ENCODE measurements around the gene UNC13A.

Gene UNC13A

GRCh38 chr19:17726964-17727773 lies 39.0 kb upstream of the UNC13A start:
- CTCF ChIA-PET = no interaction called here
- no peak for TF ChIP-seq ZNF384 (IDR thresholded peaks at IDR 0.05)
- no peak for TF ChIP-seq PKNOX1 (IDR thresholded peaks at IDR 0.05)
- no peak for TF ChIP-seq TARDBP (IDR thresholded peaks at IDR 0.05)
- no peak for TF ChIP-seq L3MBTL2 (conservative IDR thresholded peaks at IDR 0.05)
- no peak for TF ChIP-seq SUZ12 (IDR thresholded peaks at IDR 0.05)
- TF ChIP-seq NFRKB (IDR thresholded peaks at IDR 0.05) = no peak
- no peak for TF ChIP-seq SP1 (IDR thresholded peaks at IDR 0.05)
- no peak for TF ChIP-seq HDGF (IDR thresholded peaks at IDR 0.05; ENCODE audit: borderline replicate concordance)
- DNase-seq (ENCODE audit: extremely low spot score) = no peak
- POLR2A ChIA-PET = no interaction called here

- ChIA-PET POLR2A (no interaction called here), CTCF (interaction anchor here (1.4 kb wide), 1 partner anchor 49 kb away, joined by 3 read pairs; no protein-coding TSS in a partner anchor)
- DNase-seq (ENCODE audit: extremely low spot score) = no peak
- no peak for TF ChIP-seq FOXA1 (IDR thresholded peaks at IDR 0.05)
- no peak for TF ChIP-seq ZNF384 (IDR thresholded peaks at IDR 0.05)
- no peak for TF ChIP-seq PKNOX1 (IDR thresholded peaks at IDR 0.05)
- TF ChIP-seq ARNT (IDR thresholded peaks at IDR 0.05) = no peak
- TF ChIP-seq FOXK2 (IDR thresholded peaks at IDR 0.05) = no peak
- no peak for TF ChIP-seq NFRKB (IDR thresholded peaks at IDR 0.05)
- TF ChIP-seq TARDBP (IDR thresholded peaks at IDR 0.05) = no peak
- no peak for TF ChIP-seq HDGF (IDR thresholded peaks at IDR 0.05; ENCODE audit: borderline replicate concordance)
- no peak for TF ChIP-seq ELF4 (IDR thresholded peaks at IDR 0.05)
- no peak for TF ChIP-seq SUZ12 (IDR thresholded peaks at IDR 0.05)
- TF ChIP-seq SP1 (IDR thresholded peaks at IDR 0.05) = no peak
- TF ChIP-seq BHLHE40 (IDR thresholded peaks at IDR 0.05; ENCODE audit: borderline replicate concordance) = no peak
- TF ChIP-seq CTBP1 (IDR thresholded peaks at IDR 0.05; ENCODE audit: borderline replicate concordance) = no peak
- no peak for TF ChIP-seq LEF1 (IDR thresholded peaks at IDR 0.05; ENCODE audit: borderline replicate concordance)
- no peak for TF ChIP-seq FOXM1 (IDR thresholded peaks at IDR 0.05; ENCODE audit: borderline replicate concordance)
- TF ChIP-seq L3MBTL2 (conservative IDR thresholded peaks at IDR 0.05) = no peak
Observed at GRCh38 chr19:17726136-17726741, 38.1 kb upstream of the UNC13A start.

- ChIA-PET CTCF (interaction anchor here (1.4 to 1.5 kb wide), 2 partner anchors 21 to 49 kb away, joined by 3 to 4 read pairs; no protein-coding TSS in a partner anchor), POLR2A (no interaction called here)
- TF ChIP-seq ARNT (IDR thresholded peaks at IDR 0.05) (no peak), FOXK2 (IDR thresholded peaks at IDR 0.05) (no peak), PKNOX1 (IDR thresholded peaks at IDR 0.05) (no peak)
- no peak for DNase-seq (ENCODE audit: extremely low spot score)
Observed at GRCh38 chr19:17725422-17726078, 37.4 kb upstream of the UNC13A start.

GRCh38 chr19:17724655-17725054 lies 36.5 kb upstream of the UNC13A start:
- TF ChIP-seq ZNF384 (IDR thresholded peaks at IDR 0.05) (no peak), FOXA1 (IDR thresholded peaks at IDR 0.05) (no peak), FOXK2 (IDR thresholded peaks at IDR 0.05) (no peak)
- ChIA-PET CTCF (interaction anchor here (0.5 to 1.5 kb wide), 3 partner anchors 20 to 118 kb away, joined by 3 to 4 read pairs (median 3); no protein-coding TSS in a partner anchor), POLR2A (no interaction called here)
- DNase-seq (ENCODE audit: extremely low spot score) = no peak

GRCh38 chr19:17722655-17723240 lies 34.6 kb upstream of the UNC13A start:
- TF ChIP-seq PKNOX1 (IDR thresholded peaks at IDR 0.05) (no peak), ELF4 (IDR thresholded peaks at IDR 0.05) (no peak), SUZ12 (IDR thresholded peaks at IDR 0.05) (no peak), FOXK2 (IDR thresholded peaks at IDR 0.05) (no peak), TARDBP (IDR thresholded peaks at IDR 0.05) (no peak), ZNF384 (IDR thresholded peaks at IDR 0.05) (no peak), CTBP1 (IDR thresholded peaks at IDR 0.05; ENCODE audit: borderline replicate concordance) (no peak), HDGF (IDR thresholded peaks at IDR 0.05; ENCODE audit: borderline replicate concordance) (no peak), L3MBTL2 (conservative IDR thresholded peaks at IDR 0.05) (no peak), FOXM1 (IDR thresholded peaks at IDR 0.05; ENCODE audit: borderline replicate concordance) (no peak), BHLHE40 (IDR thresholded peaks at IDR 0.05; ENCODE audit: borderline replicate concordance) (no peak), FOXA1 (IDR thresholded peaks at IDR 0.05) (no peak), ARNT (IDR thresholded peaks at IDR 0.05) (no peak)
- POLR2A ChIA-PET = no interaction called here
- CTCF ChIA-PET = no interaction called here
- DNase-seq (ENCODE audit: extremely low spot score) = no peak
